KOPT-K1 (cell line): ENCODE results near the gene ZNF487.
"Not testable (repeated sequence)": the region's sequence is repeated elsewhere in the genome, so short reads cannot be mapped to it uniquely, and the experiment has no call there.

Source experiments
- H3K27ac ChIP-seq: fragments of 200-600 bp; sonication (generic); 2 replicates; pipeline ENCODE4 v1.5.1; 2016; ENCODE audit warnings: antibody characterized with exemption, mild to moderate bottlenecking, low read depth, low read length; ENCODE audit not compliant: poor library complexity, severe bottlenecking
- H3K36me3 ChIP-seq: fragments of 200-600 bp; sonication (generic); 2 replicates; pipeline ENCODE4 v1.5.1; 2017; ENCODE audit warnings: antibody characterized with exemption, mild to moderate bottlenecking, low read length, moderate library complexity; ENCODE audit not compliant: insufficient read depth
- H3K9me3 ChIP-seq: fragments of 200-600 bp; sonication (generic); 2 replicates; pipeline ENCODE4 v1.5.1; 2017; ENCODE audit warnings: antibody characterized with exemption, low read length, mild to moderate bottlenecking; ENCODE audit not compliant: insufficient read depth, poor library complexity, severe bottlenecking

Gene ZNF487

GRCh38 chr10:43444897-43445466 is 8.1 kb downstream of the ZNF487 start:
- Histone ChIP-seq H3K36me3 (no peaks in the 10 kb centered on the region), H3K27ac (no peak overlapping the region), H3K9me3 (peaks cover 30% of the 10 kb centered on the region)

DNA sequence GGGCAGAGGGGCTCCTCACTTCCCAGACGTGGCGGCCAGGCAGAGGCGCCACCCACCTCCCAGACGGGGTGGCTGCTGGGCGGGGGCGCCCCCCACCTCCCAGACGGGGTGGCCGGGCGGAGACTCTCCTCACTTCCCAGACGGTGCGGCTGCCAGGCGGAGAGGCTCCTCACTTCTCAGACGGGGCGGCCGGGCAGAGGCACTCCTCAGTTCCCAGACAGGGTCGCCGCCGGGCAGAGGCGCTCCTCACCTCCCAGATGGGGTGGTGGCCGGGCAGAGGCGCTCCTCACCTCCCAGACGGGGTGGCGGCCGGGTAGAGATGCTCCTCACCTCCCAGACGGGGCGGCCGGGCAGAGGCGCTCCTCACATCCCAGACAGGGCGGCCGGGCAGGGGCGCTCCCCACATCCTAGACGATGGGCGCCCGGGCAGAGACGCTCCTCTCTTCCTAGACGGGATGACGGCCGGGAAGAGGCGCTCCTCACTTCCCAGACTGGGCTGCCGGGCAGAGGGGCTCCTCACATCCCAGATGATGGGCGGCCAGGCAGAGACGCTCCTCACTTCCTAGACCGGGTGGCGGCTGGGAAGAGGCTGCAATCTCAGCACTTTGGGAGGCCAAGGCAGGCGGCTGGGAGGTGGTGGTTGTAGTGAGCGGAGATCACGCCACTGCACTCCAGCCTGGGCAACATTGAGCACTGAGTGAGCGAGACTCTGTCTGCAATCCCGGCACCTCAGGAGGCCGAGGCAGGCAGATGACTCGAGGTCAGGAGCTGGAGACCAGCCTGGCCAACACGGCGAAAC is 9.5 kb downstream of the ZNF487 start:
- not testable (repeated sequence) for H3K27ac ChIP-seq, H3K36me3 ChIP-seq
- peaks cover 30% of the 10 kb centered on the region for H3K9me3 ChIP-seq

DNA sequence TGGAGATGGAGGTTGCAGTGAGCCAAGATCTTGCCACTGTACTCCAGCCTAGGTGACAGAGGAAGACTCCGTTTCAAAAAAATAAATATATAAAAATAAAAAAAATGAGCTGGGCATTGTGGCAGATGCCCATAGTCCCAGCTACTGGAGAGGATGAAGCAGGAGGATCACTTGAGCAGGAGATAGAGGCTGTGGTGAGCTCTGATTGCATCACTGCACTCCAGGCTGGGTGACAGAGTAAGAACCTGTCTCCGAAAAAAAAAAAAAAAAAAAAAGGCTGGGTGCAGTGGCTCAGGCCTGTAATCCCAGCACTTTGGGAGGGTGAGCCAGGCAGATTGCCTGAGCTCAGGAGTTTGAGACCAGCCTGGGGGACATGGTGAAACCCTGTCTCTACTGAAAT is 11.8 kb downstream of the ZNF487 start:
- Histone ChIP-seq H3K27ac (no peak overlapping the region), H3K9me3 (peaks cover 30% of the 10 kb centered on the region), H3K36me3 (no peaks in the 10 kb centered on the region)

GRCh38 chr10:43452356-43452914 is 15.5 kb downstream of the ZNF487 start:
- Histone ChIP-seq H3K9me3 (peaks cover 2% of the 10 kb centered on the region), H3K27ac (peak overlapping the region; percentile 85), H3K36me3 (no peaks in the 10 kb centered on the region)

DNA sequence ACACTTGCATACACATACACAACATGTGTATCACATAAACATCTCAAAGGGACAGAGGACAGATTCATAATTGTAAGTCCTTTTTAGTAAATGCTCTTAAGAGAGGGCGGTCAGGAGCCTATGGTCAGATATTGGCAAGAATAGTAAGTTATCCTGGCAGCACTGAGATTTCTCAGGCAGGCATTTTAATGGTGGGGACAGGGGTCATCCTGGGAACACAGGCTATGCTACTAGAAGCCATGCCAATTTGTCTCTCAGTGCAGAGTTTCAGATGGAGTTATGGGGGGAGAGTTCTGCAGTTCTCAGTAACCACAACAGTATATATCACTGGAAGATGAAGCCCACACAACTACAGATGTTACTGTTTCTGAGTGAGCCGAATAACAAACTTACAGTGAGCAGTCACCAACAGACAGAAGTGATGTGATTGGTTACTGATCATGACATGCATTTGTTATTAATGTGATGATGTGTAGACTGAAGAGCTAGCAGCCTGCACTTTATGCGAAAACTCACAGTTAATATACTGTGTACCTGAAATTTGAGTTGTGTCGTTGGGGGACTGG is 16.4 kb downstream of the ZNF487 start:
- peak overlapping the region; percentile 85 for H3K27ac ChIP-seq
- no peaks in the 10 kb centered on the region for H3K36me3 ChIP-seq
- no peaks in the 10 kb centered on the region for H3K9me3 ChIP-seq

GRCh38 chr10:43454025-43454424 is 17.1 kb downstream of the ZNF487 start:
- not testable (repeated sequence) for H3K9me3 ChIP-seq, H3K36me3 ChIP-seq
- H3K27ac ChIP-seq, result peak overlapping the region; percentile 96

DNA sequence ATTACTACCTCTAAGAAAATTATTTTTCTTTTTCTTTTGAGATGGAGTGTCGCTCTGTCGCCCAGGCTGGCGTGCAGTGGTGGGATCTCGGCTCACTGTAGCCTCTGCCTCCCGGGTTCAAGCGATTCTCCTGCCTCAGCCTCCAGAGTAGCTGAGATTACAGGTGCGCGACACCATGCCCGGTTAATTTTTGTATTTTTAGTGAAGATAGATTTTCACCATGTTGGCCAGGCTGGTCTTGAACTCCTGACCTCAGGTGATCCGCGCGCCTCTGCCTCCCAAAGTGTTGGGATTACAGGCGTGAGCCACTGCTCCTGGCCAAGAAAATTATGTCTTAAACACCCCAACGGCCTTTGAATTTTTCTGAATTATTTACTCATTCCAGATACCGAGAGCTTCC is 19.6 kb downstream of the ZNF487 start:
- peak overlapping the region; percentile 96 for H3K27ac ChIP-seq
- H3K9me3 ChIP-seq, H3K36me3 ChIP-seq: not testable (repeated sequence)

GRCh38 chr10:43458227-43458626 is 21.3 kb downstream of the ZNF487 start:
- H3K27ac ChIP-seq, result no peak overlapping the region
- H3K9me3 ChIP-seq, result no peaks in the 10 kb centered on the region

GRCh38 chr10:43461950-43462349 is 25.0 kb downstream of the ZNF487 start:
- no peak overlapping the region for H3K27ac ChIP-seq
- no peaks in the 10 kb centered on the region for H3K9me3 ChIP-seq
- no peaks in the 10 kb centered on the region for H3K36me3 ChIP-seq

More at GRCh38 chr10:43458227-43458626, 21.3 kb downstream of the ZNF487 start:
- H3K36me3 ChIP-seq, result no peaks in the 10 kb centered on the region

DNA sequence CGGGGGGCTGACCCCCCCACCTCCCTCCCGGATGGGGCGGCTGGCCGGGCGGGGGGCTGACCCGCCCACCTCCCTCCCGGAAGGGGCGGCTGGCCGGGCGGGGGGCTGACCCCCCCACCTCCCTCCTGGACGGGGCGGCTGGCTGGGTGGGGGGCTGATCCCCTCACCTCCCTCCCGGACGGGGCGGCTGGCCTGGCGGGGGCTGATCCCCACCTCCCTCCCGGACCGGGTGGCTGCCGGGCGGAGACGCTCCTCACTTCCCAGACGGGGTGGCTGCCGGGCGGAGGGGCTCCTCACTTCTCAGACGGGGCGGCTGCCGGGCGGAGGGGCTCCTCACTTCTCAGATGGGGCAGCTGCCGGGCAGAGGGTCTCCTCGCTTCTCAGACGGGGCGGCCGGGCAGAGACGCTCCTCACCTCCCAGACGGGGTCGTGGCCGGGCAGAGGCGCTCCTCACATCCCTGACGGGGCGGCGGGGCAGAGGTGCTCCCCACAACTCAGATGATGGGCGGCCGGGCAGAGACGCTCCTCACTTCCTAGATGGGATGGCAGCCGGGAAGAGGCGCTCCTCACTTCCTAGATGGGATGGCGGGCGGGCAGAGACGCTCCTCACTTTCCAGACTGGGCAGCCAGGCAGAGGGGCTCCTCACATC is 28.3 kb downstream of the ZNF487 start:
- H3K36me3 ChIP-seq, H3K27ac ChIP-seq, H3K9me3 ChIP-seq: not testable (repeated sequence)

- H3K27ac ChIP-seq, H3K9me3 ChIP-seq, H3K36me3 ChIP-seq: not testable (repeated sequence)
Observed at GRCh38 chr10:43465736-43466120, 28.8 kb downstream of the ZNF487 start.

- no peaks in the 10 kb centered on the region for H3K36me3 ChIP-seq
- no peak overlapping the region for H3K27ac ChIP-seq
- no peaks in the 10 kb centered on the region for H3K9me3 ChIP-seq
Observed at GRCh38 chr10:43471146-43471545, 34.2 kb downstream of the ZNF487 start.

GRCh38 chr10:43471935-43472720 is 35.2 kb downstream of the ZNF487 start:
- H3K27ac ChIP-seq, result no peak overlapping the region
- H3K9me3 ChIP-seq, result no peaks in the 10 kb centered on the region
- no peaks in the 10 kb centered on the region for H3K36me3 ChIP-seq

DNA sequence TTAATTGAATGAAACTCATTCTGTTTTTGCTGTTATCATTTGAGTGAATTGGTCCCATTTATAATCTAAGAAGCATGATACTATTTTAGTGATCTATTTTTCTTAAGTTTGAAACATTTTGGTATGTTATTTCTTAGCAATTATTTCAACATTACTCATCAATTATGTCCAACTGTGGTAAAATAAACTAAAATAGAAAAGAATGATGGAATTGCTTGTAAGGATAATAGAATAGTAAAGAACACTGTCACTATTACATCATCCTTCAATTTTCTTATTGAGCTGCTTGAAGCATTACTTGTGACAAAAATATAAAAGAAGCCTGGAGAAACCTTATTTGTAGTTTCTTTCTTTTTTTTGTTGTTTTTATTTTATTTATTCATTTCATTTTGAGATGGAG is 42.4 kb downstream of the ZNF487 start:
- Histone ChIP-seq H3K9me3 (peaks cover 30% of the 10 kb centered on the region), H3K27ac (no peak overlapping the region), H3K36me3 (no peaks in the 10 kb centered on the region)
